Neural progenitor cell (in vitro differentiated cells): ENCODE data around the gene CREB3L2. TPM values are rescaled to one million over a fixed set of nuclear protein-coding genes. Genes with fewer than 3 reads are reported as not detected.

Source experiments
- DNase-seq: peaks from one replicate; pipeline ENCODE4 v3.0.0-alpha.2; 2016; ENCODE audit warnings: low spot score
- H2AFZ ChIP-seq: fragments of 200-600 bp; sonication (generic); replicated peaks from 2 replicates; pipeline ENCODE4 v1.6.1; 2016; ENCODE audit warnings: antibody characterized with exemption
- H3F3A ChIP-seq: fragments of 200-600 bp; sonication (generic); 2 replicates; pipeline ENCODE4 v1.6.1; 2016; ENCODE audit warnings: antibody characterized with exemption, low read depth
- H3K27ac ChIP-seq: fragments of 200-600 bp; sonication (generic); 2 replicates; pipeline ENCODE4 v1.5.1; 2016; ENCODE audit warnings: mild to moderate bottlenecking
- H3K27me3 ChIP-seq: fragments of 200-600 bp; sonication (generic); 2 replicates; pipeline ENCODE4 v1.6.1; 2016; ENCODE audit warnings: mild to moderate bottlenecking, moderate library complexity
- H3K36me3 ChIP-seq: fragments of 200-600 bp; sonication (generic); 2 replicates; pipeline ENCODE4 v1.5.1; 2016
- H3K4me1 ChIP-seq: fragments of 200-600 bp; sonication (generic); 2 replicates; pipeline ENCODE4 v1.6.1; 2016; ENCODE audit warnings: mixed run types
- H3K4me2 ChIP-seq: fragments of 200-600 bp; sonication (generic); 2 replicates; pipeline ENCODE4 v1.6.1; 2016
- H3K4me3 ChIP-seq: fragments of 200-600 bp; sonication (generic); 2 replicates; pipeline ENCODE4 v1.5.1; 2016
- H3K79me2 ChIP-seq: fragments of 200-600 bp; sonication (generic); 2 replicates; pipeline ENCODE4 v1.6.1; 2016; ENCODE audit warnings: low read depth
- H3K9ac ChIP-seq: fragments of 200-600 bp; sonication (generic); 2 replicates; pipeline ENCODE4 v1.6.1; 2016
- H3K9me3 ChIP-seq: fragments of 200-600 bp; sonication (generic); 2 replicates; pipeline ENCODE4 v1.5.1; 2016; ENCODE audit warnings: low read depth
- H4K20me1 ChIP-seq: fragments of 200-600 bp; sonication (generic); 2 replicates; pipeline ENCODE4 v1.6.1; 2016; ENCODE audit warnings: low read depth
- H3K27ac Mint-ChIP-seq: 3 replicates; pipeline ENCODE4 v1.8.0; 2021; ENCODE audit warnings: mixed read lengths
- H3K27me3 Mint-ChIP-seq: 2 replicates; pipeline ENCODE4 v1.8.0; 2022; ENCODE audit warnings: low read depth, mild to moderate bottlenecking, inconsistent platforms, moderate library complexity, mixed read lengths; ENCODE audit not compliant: insufficient read depth
- H3K36me3 Mint-ChIP-seq: 3 replicates; pipeline ENCODE4 v1.8.0; 2021; ENCODE audit warnings: mixed read lengths
- H3K4me1 Mint-ChIP-seq: 3 replicates; pipeline ENCODE4 v1.8.0; 2021; ENCODE audit warnings: mixed read lengths
- H3K4me3 Mint-ChIP-seq: 3 replicates; pipeline ENCODE4 v1.8.0; 2021; ENCODE audit warnings: mild to moderate bottlenecking, moderate library complexity, mixed read lengths
- H3K9me3 Mint-ChIP-seq: 3 replicates; pipeline ENCODE4 v1.8.0; 2020; ENCODE audit warnings: mixed read lengths
- EZH2 ChIP-seq: fragments of 200-600 bp; sonication (generic); IDR thresholded peaks from 2 replicates; pipeline ENCODE4 v1.6.1; 2017; ENCODE audit warnings: antibody characterized with exemption, mild to moderate bottlenecking, moderate library complexity
- EZH2phosphoT487 ChIP-seq: fragments of 200-600 bp; sonication (generic); IDR thresholded peaks from 2 replicates; pipeline ENCODE4 v1.6.1; 2017; ENCODE audit warnings: antibody characterized with exemption
- total RNA-seq: library from RNA; depleted of rRNA; stranded (reverse); fragments of >200 nt; gene quantifications from 2 replicates; pipeline ENCODE4 v1.2.3, GENCODE V29; 2015; ENCODE audit warnings: low replicate concordance
- TF ChIP-seq, protein P1 (sequence below): fragments of 200-600 bp; sonication (generic); IDR thresholded peaks from 2 replicates; pipeline ENCODE4 v1.5.1; 2017; ENCODE audit warnings: antibody characterized with exemption, mild to moderate bottlenecking

CREB3L2 gene
- total RNA-seq, 1 donor from 2014 or later = 9.9 TPM

DNA sequence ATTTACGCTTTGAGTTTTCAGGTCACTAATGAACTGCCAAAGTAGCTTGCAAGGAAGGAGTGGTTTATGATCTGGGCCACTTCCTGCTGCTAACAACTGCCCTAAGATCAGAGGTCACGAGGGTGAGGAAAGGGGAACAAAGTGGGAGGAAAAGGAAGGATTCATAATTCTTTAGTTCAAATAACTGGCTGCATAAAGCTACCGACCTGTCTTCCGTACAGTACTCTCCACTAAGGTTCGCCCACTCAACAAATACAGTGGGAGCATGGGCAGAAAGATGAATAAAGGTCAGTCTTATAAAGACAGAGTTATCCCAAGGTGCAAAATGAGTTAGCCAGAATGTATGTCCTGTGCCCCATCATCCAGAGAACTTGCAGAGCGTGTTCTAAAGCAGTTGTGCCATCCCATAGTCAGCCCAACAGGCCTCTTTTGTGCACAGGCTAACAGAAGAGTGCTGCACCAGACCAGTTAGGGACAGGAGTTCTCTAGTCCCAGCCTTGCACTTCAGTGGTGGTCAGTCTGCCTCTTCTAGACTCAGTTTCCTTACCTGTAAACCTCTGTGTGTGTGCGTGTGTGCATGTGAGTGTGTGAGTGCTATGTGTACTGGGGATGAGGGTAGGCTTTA, 65.9 kb downstream of the CREB3L2 start:
- peaks cover 3% of the 10 kb centered on the region for H3K9me3 Mint-ChIP-seq
- Histone ChIP-seq H3K9ac (no peak overlapping the region), H3K4me3 (no peak overlapping the region), H3K4me2 (no peak overlapping the region), H4K20me1 (peaks cover 3% of the 10 kb centered on the region), H3F3A (no peaks in the 10 kb centered on the region), H3K27me3 (no peaks in the 10 kb centered on the region), H3K4me1 (peaks cover 14% of the 10 kb centered on the region), H2AFZ (no peak overlapping the region), H3K36me3 (no peaks in the 10 kb centered on the region), H3K27ac (no peak overlapping the region), H3K9me3 (no peaks in the 10 kb centered on the region), H3K79me2 (peaks cover 16% of the 10 kb centered on the region)
- peak overlapping the region; percentile 20 for H3K27ac Mint-ChIP-seq
- DNase-seq = no peak
- peaks cover 40% of the 10 kb centered on the region for H3K4me1 Mint-ChIP-seq
- TF ChIP-seq, protein P1, sequence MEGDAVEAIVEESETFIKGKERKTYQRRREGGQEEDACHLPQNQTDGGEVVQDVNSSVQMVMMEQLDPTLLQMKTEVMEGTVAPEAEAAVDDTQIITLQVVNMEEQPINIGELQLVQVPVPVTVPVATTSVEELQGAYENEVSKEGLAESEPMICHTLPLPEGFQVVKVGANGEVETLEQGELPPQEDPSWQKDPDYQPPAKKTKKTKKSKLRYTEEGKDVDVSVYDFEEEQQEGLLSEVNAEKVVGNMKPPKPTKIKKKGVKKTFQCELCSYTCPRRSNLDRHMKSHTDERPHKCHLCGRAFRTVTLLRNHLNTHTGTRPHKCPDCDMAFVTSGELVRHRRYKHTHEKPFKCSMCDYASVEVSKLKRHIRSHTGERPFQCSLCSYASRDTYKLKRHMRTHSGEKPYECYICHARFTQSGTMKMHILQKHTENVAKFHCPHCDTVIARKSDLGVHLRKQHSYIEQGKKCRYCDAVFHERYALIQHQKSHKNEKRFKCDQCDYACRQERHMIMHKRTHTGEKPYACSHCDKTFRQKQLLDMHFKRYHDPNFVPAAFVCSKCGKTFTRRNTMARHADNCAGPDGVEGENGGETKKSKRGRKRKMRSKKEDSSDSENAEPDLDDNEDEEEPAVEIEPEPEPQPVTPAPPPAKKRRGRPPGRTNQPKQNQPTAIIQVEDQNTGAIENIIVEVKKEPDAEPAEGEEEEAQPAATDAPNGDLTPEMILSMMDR = no peak
- TF ChIP-seq EZH2 (no peak), EZH2phosphoT487 (no peak)
- peaks cover 4% of the 10 kb centered on the region for H3K27me3 Mint-ChIP-seq
- no peak overlapping the region for H3K4me3 Mint-ChIP-seq
- peaks cover 7% of the 10 kb centered on the region for H3K36me3 Mint-ChIP-seq

DNA sequence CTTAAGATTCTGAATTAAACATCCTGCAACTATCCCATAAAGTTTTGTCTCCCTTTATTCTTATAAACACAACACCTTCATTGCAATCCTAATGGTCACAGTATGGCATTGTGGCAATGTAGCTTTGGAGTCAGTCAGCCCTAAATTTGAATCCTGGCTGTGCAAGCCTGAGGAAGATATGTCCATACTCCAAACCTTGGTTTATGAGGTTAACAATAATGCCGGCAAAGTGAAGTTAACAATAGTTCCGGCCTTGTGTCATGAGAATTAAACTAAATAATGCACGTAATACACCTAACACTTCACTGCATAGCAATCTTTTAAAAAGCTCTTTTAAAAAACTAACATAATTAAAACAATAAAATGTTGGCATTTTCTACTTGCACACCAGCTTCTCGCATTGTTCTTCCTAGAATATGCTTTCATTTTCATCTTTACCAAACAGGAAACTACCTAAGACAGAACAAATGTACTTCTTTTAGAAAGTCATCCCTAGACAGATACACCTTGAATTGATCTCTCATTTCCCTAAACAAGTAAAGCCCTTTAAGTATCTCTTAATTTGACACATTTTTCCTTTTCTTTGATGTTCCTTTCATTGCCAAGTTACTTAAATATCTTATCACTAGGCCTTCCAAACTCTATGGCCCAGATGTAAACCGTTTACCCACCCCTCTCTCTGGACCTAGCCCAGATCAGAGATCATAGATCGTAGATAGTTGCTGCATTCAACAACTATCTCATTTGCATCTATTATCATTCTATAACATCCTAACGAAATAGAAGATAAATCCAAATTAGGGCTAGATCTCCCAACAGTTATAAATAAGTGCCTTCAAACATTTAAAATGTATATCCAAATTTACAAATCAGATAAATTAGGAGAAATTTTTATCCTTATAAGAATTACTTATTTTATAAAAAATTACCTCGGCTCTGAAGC, 66.7 kb downstream of the CREB3L2 start:
- H3F3A ChIP-seq = no peaks in the 10 kb centered on the region
- no peak overlapping the region for H3K4me3 ChIP-seq
- H3K9ac ChIP-seq = no peak overlapping the region
- no peaks in the 10 kb centered on the region for H3K36me3 ChIP-seq
- peaks cover 14% of the 10 kb centered on the region for H3K4me1 ChIP-seq
- peaks cover 40% of the 10 kb centered on the region for H3K4me1 Mint-ChIP-seq
- no peak for DNase-seq
- H3K27me3 Mint-ChIP-seq = peaks cover 4% of the 10 kb centered on the region
- no peak overlapping the region for H3K27ac ChIP-seq
- peaks cover 13% of the 10 kb centered on the region for H3K79me2 ChIP-seq
- no peaks in the 10 kb centered on the region for H3K27me3 ChIP-seq
- no peak overlapping the region for H3K4me3 Mint-ChIP-seq
- peaks cover 3% of the 10 kb centered on the region for H3K9me3 Mint-ChIP-seq
- TF ChIP-seq, protein P1 = no peak
- no peak for TF ChIP-seq EZH2
- TF ChIP-seq EZH2phosphoT487 = no peak
- H3K27ac Mint-ChIP-seq = no peak overlapping the region
- H4K20me1 ChIP-seq = peaks cover 3% of the 10 kb centered on the region
- H3K4me2 ChIP-seq = no peak overlapping the region
- H2AFZ ChIP-seq = no peak overlapping the region
- peaks cover 7% of the 10 kb centered on the region for H3K36me3 Mint-ChIP-seq
- H3K9me3 ChIP-seq = no peaks in the 10 kb centered on the region

DNA sequence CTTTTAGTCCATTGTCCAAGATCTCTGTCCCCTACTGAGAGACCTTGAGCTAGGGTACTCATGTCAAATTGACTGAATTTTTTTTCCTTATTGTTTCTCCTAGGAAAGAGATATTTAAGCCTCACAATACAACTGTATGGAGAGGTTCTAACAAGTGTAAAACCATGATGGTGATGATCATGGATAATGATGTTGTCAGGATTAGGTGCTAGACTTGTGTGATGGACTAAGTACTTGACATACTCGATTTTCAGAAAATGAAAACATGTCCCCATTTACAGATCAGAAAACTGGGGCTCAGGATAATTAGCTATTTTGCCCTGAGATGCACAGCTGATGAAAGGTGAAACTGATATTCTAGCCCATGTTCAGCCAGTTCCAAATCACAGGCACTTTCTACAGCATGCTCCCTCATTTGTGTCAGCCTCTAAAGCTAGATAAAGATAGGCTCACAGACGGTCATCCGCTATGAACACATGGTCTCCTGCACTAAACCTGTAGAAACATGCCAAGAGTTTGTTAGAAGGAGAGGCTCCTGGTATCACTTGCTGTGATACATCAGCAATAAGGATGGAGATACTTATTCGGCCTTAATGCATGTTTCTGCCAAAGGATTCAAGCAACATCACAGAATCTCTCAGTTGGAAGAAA, 67.6 kb downstream of the CREB3L2 start:
- Histone ChIP-seq H3K79me2 (peaks cover 13% of the 10 kb centered on the region), H3K4me2 (no peak overlapping the region), H4K20me1 (peaks cover 3% of the 10 kb centered on the region), H3K4me3 (no peak overlapping the region), H3K27me3 (no peaks in the 10 kb centered on the region), H3K4me1 (peaks cover 14% of the 10 kb centered on the region), H3F3A (no peaks in the 10 kb centered on the region), H3K27ac (no peak overlapping the region), H3K9me3 (no peaks in the 10 kb centered on the region), H3K9ac (no peak overlapping the region), H3K36me3 (no peaks in the 10 kb centered on the region), H2AFZ (no peak overlapping the region)
- peaks cover 3% of the 10 kb centered on the region for H3K9me3 Mint-ChIP-seq
- no peak overlapping the region for H3K27ac Mint-ChIP-seq
- peaks cover under 1% of the 10 kb centered on the region for H3K27me3 Mint-ChIP-seq
- H3K4me3 Mint-ChIP-seq = no peak overlapping the region
- no peak for DNase-seq
- TF ChIP-seq EZH2phosphoT487 (no peak), EZH2 (no peak)
- TF ChIP-seq, protein P1 = no peak
- H3K4me1 Mint-ChIP-seq = peaks cover 40% of the 10 kb centered on the region
- H3K36me3 Mint-ChIP-seq = peaks cover 6% of the 10 kb centered on the region
